Lung (tissue), 12 donors: Measurements from ENCODE around the gene ARID4B. TPM values are rescaled to one million over a fixed set of nuclear protein-coding genes. Genes with fewer than 3 reads are reported as not detected.

Source experiments
- ATAC-seq: fragments of 200-7000 bp; cut with Tn5 transposase; one replicate; pipeline ENCODE4 v1.9.1; 2020; ENCODE audit warnings: moderate number of reproducible peaks; ENCODE audit not compliant: insufficient read depth, low FRiP score
- DNase-seq, 3 donors: peaks; one replicate each; pipeline ENCODE4 v3.0.0-alpha.2; 2013 to 2017
- H3K27ac ChIP-seq, 2 donors: one replicate each; pipeline ENCODE4 v1.5.1; 2013; ENCODE audit warnings: mild to moderate bottlenecking in 2 of 2, moderate library complexity in 2 of 2, control low read depth in 1 of 2, inconsistent platforms in 1 of 2, low read depth in 1 of 2, low read length in 1 of 2
- H3K27me3 ChIP-seq, 3 donors: one replicate each; pipeline ENCODE4 v1.5.1; 2013; ENCODE audit warnings: low read length in 2 of 3; ENCODE audit not compliant: control insufficient read depth in 3 of 3, insufficient read depth in 3 of 3
- H3K36me3 ChIP-seq, 4 donors: one replicate each; pipeline ENCODE4 v1.5.1; 2013; ENCODE audit warnings: low read length in 4 of 4, mild to moderate bottlenecking in 1 of 4, moderate library complexity in 1 of 4; ENCODE audit not compliant: control insufficient read depth in 4 of 4, insufficient read depth in 4 of 4
- H3K4me1 ChIP-seq, 5 donors: one replicate each; pipeline ENCODE4 v1.5.1; 2013; ENCODE audit warnings: low read length in 5 of 5, mild to moderate bottlenecking in 2 of 5, moderate library complexity in 1 of 5; ENCODE audit not compliant: control insufficient read depth in 5 of 5, insufficient read depth in 5 of 5
- H3K4me3 ChIP-seq: one replicate; pipeline ENCODE4 v1.5.1; 2013; ENCODE audit warnings: mild to moderate bottlenecking, control low read depth, moderate library complexity
- H3K9ac ChIP-seq, 2 donors: one replicate each; pipeline ENCODE4 v1.5.1; 2013; ENCODE audit warnings: low read length in 2 of 2, control low read depth in 1 of 2; ENCODE audit not compliant: insufficient read depth in 1 of 2
- H3K9me3 ChIP-seq, 4 donors: one replicate each; pipeline ENCODE4 v1.5.1; 2013; ENCODE audit warnings: low read length in 3 of 4, mild to moderate bottlenecking in 1 of 4, moderate library complexity in 1 of 4; ENCODE audit not compliant: control insufficient read depth in 4 of 4, insufficient read depth in 3 of 4
- CTCF ChIP-seq: IDR thresholded peaks from 2 replicates; pipeline ENCODE4 v1.5.1; 2012; ENCODE audit warnings: mild to moderate bottlenecking; ENCODE audit errors: control extremely low read depth, extremely low read depth
- WGBS, 2 donors: extraction: QIAGEN DNeasy Blood & Tissue Kit; methylation state at CpG; one replicate each; pipeline ENCODE4 v1.1.7; 2013; 5-methylcytosine and 5-hydroxymethylcytosine counted together
- polyA plus RNA-seq, 2 donors: library from polyadenylated mRNA; stranded (reverse); fragments of 200-250 nt; gene quantifications; one replicate each; pipeline ENCODE4 v1.2.1, GENCODE V29; 2013
- total RNA-seq, 2 donors: library from RNA; depleted of rRNA in 1 of 2; stranded (reverse); fragments of >200 nt in 1 of 2; gene quantifications; one replicate each; pipeline ENCODE4 v1.2.1, GENCODE V29; 2014 to 2021
- donor health status: control.
- donor health status: control.
- donor health status: Bipolar disorder and iron deficiency.
- donor health status: healthy.
- donor health status: DM: yes; HTN: yes; CAD: no.

ARID4B gene
- total and polyA plus RNA-seq, 4 donors = 15.8 to 99.7 (median 23.0) TPM

GRCh38 chr1:235358899-235359298 lies 30.9 kb upstream of the ARID4B start:
- 85 to 90% methylated on average over 3 of the region's 3 CpGs for WGBS, 2 donors
- no peaks in the 10 kb centered on the region for H3K27me3 ChIP-seq
- H3K9ac ChIP-seq = no peak overlapping the region
- no peak for ATAC-seq
- no peaks in the 10 kb centered on the region for H3K9me3 ChIP-seq
- H3K4me1 ChIP-seq = no peaks in the 10 kb centered on the region
- no peak for TF ChIP-seq CTCF
- H3K4me3 ChIP-seq = no peak overlapping the region
- no peak for DNase-seq
- H3K36me3 ChIP-seq = no peaks in the 10 kb centered on the region
- no peak overlapping the region for H3K27ac ChIP-seq

- Histone ChIP-seq H3K27ac (no peak overlapping the region), H3K27me3 (no peaks in the 10 kb centered on the region), H3K9ac (no peak overlapping the region), H3K4me1 (no peaks in the 10 kb centered on the region), H3K36me3 (no peaks in the 10 kb centered on the region), H3K9me3 (no peaks in the 10 kb centered on the region), H3K4me3 (no peak overlapping the region)
- TF ChIP-seq CTCF = no peak
- ATAC-seq (no peak), DNase-seq (no peak)
- 78 to 83% methylated on average over 11 of the region's 11 CpGs for whole genome bisulfite sequencing, 2 donors
Observed at GRCh38 chr1:235357485-235358373, 29.8 kb upstream of the ARID4B start.

- no peaks in the 10 kb centered on the region for H3K9me3 ChIP-seq
- DNase-seq = no peak
- no peaks in the 10 kb centered on the region for H3K36me3 ChIP-seq
- no peak overlapping the region for H3K4me3 ChIP-seq
- 63 to 78% methylated on average over 3 of the region's 3 CpGs for WGBS, 2 donors
- H3K4me1 ChIP-seq = no peaks in the 10 kb centered on the region
- no peak overlapping the region for H3K27ac ChIP-seq
- ATAC-seq = no peak
- no peak for TF ChIP-seq CTCF
- no peaks in the 10 kb centered on the region for H3K27me3 ChIP-seq
- H3K9ac ChIP-seq = no peak overlapping the region
Observed at GRCh38 chr1:235351898-235352297, 23.9 kb upstream of the ARID4B start.
